ENCODE results near the gene FRAS1. TPM values are rescaled to one million over a fixed set of nuclear protein-coding genes. Genes with fewer than 3 reads are reported as not detected.
"Not testable (repeated sequence)": the region's sequence is repeated elsewhere in the genome, so short reads cannot be mapped to it uniquely, and the experiment has no call there.

FRAS1 gene
- polyA plus RNA-seq, 3 donors from 2014 or later = not detected

GRCh38 chr4:78527103-78527502 is 470.0 kb downstream of the FRAS1 start:
- no peak overlapping the region for H3K27ac Mint-ChIP-seq
- H3K36me3 Mint-ChIP-seq = no peaks in the 10 kb centered on the region
- no peak for DNase-seq

GRCh38 chr4:78527555-78527954 is 470.4 kb downstream of the FRAS1 start:
- Mint-ChIP-seq H3K4me3 (no peak overlapping the region), H3K36me3 (no peaks in the 10 kb centered on the region), H3K27ac (no peak overlapping the region), H3K4me1 (no peaks in the 10 kb centered on the region), H3K9me3 (peaks cover 0 to 2% (median 0%) of the 10 kb centered on the region in 6 donors), H3K27me3 (ENCODE audit: low read depth in 3 of 3) (peaks cover 0 to 13% (median 3%) of the 10 kb centered on the region in 3 donors)
- no peak for DNase-seq

More at GRCh38 chr4:78527103-78527502, 470.0 kb downstream of the FRAS1 start:
- peaks cover 0 to under 1% (median 0%) of the 10 kb centered on the region in 6 donors for H3K9me3 Mint-ChIP-seq
- no peaks in the 10 kb centered on the region for H3K4me1 Mint-ChIP-seq
- H3K4me3 Mint-ChIP-seq = no peak overlapping the region
- H3K27me3 Mint-ChIP-seq (ENCODE audit: low read depth in 3 of 3) = peaks cover 0 to 13% (median under 1%) of the 10 kb centered on the region in 3 donors

- Mint-ChIP-seq H3K4me3 (no peak overlapping the region), H3K36me3 (no peaks in the 10 kb centered on the region), H3K27ac (no peak overlapping the region), H3K27me3 (ENCODE audit: low read depth in 3 of 3) (peaks cover 0 to 13% (median 3%) of the 10 kb centered on the region in 3 donors), H3K4me1 (no peaks in the 10 kb centered on the region), H3K9me3 (peaks cover 0 to 2% (median 0%) of the 10 kb centered on the region in 6 donors)
- DNase-seq = no peak
Measured at GRCh38 chr4:78528327-78528726, 471.2 kb downstream of the FRAS1 start.

- H3K9me3 Mint-ChIP-seq = peaks cover 0 to 2% (median 0%) of the 10 kb centered on the region in 6 donors
- no peak overlapping the region for H3K27ac Mint-ChIP-seq
Measured at GRCh38 chr4:78529569-78530209, 472.6 kb downstream of the FRAS1 start.

GRCh38 chr4:78532046-78532445 is 474.9 kb downstream of the FRAS1 start:
- DNase-seq = no peak
- Mint-ChIP-seq H3K27ac (no peak overlapping the region), H3K4me1 (no peaks in the 10 kb centered on the region), H3K4me3 (no peak overlapping the region), H3K27me3 (ENCODE audit: low read depth in 3 of 3) (peaks cover 0 to 5% (median 3%) of the 10 kb centered on the region in 3 donors), H3K36me3 (no peaks in the 10 kb centered on the region), H3K9me3 (peaks cover 0 to 7% (median 0%) of the 10 kb centered on the region in 6 donors)

More at GRCh38 chr4:78529569-78530209, 472.6 kb downstream of the FRAS1 start:
- Mint-ChIP-seq H3K4me1 (no peaks in the 10 kb centered on the region), H3K27me3 (ENCODE audit: low read depth in 3 of 3) (peaks cover 0 to 8% (median 3%) of the 10 kb centered on the region in 3 donors), H3K4me3 (no peak overlapping the region), H3K36me3 (no peaks in the 10 kb centered on the region)
- no peak for DNase-seq

- Mint-ChIP-seq H3K36me3 (no peaks in the 10 kb centered on the region), H3K4me1 (no peaks in the 10 kb centered on the region), H3K9me3 (peaks cover 0 to 7% (median 0%) of the 10 kb centered on the region in 6 donors), H3K27ac (no peak overlapping the region), H3K4me3 (no peak overlapping the region), H3K27me3 (ENCODE audit: low read depth in 3 of 3) (peaks cover 0 to 7% (median 3%) of the 10 kb centered on the region in 3 donors)
- no peak for DNase-seq
Measured at GRCh38 chr4:78533854-78534253, 476.7 kb downstream of the FRAS1 start.

GRCh38 chr4:78534286-78534955 is 477.3 kb downstream of the FRAS1 start:
- Mint-ChIP-seq H3K27me3 (ENCODE audit: low read depth in 3 of 3) (peaks cover 0 to 7% (median 3%) of the 10 kb centered on the region in 3 donors), H3K27ac (no peak overlapping the region)
- no peak for DNase-seq

GRCh38 chr4:78542373-78542772 is 485.2 kb downstream of the FRAS1 start:
- no peaks in the 10 kb centered on the region for H3K36me3 Mint-ChIP-seq
- no peak for DNase-seq
- H3K27ac Mint-ChIP-seq = no peak overlapping the region
- no peaks in the 10 kb centered on the region for H3K4me1 Mint-ChIP-seq
- H3K9me3 Mint-ChIP-seq = no peaks in the 10 kb centered on the region
- H3K4me3 Mint-ChIP-seq = no peak overlapping the region
- peaks cover 0 to 2% (median 0%) of the 10 kb centered on the region in 3 donors for H3K27me3 Mint-ChIP-seq (ENCODE audit: low read depth in 3 of 3)

More at GRCh38 chr4:78534286-78534955, 477.3 kb downstream of the FRAS1 start:
- Mint-ChIP-seq H3K9me3 (peaks cover 0 to 7% (median 0%) of the 10 kb centered on the region in 6 donors), H3K36me3 (no peaks in the 10 kb centered on the region), H3K4me3 (no peak overlapping the region), H3K4me1 (no peaks in the 10 kb centered on the region)

- no peaks in the 10 kb centered on the region for H3K9me3 Mint-ChIP-seq
- no peaks in the 10 kb centered on the region for H3K4me1 Mint-ChIP-seq
- H3K36me3 Mint-ChIP-seq = no peaks in the 10 kb centered on the region
- peaks cover 0 to under 1% (median 0%) of the 10 kb centered on the region in 3 donors for H3K27me3 Mint-ChIP-seq (ENCODE audit: low read depth in 3 of 3)
- H3K27ac Mint-ChIP-seq = no peak overlapping the region
- no peak for DNase-seq
- no peak overlapping the region for H3K4me3 Mint-ChIP-seq
Measured at GRCh38 chr4:78543424-78544125, 486.5 kb downstream of the FRAS1 start.

GRCh38 chr4:78544678-78545077 is 487.6 kb downstream of the FRAS1 start:
- DNase-seq = no peak
- H3K27ac Mint-ChIP-seq = no peak overlapping the region
- H3K9me3 Mint-ChIP-seq = no peaks in the 10 kb centered on the region
- H3K4me3 Mint-ChIP-seq = no peak overlapping the region
- H3K36me3 Mint-ChIP-seq = no peaks in the 10 kb centered on the region
- H3K27me3 Mint-ChIP-seq (ENCODE audit: low read depth in 3 of 3) = no peaks in the 10 kb centered on the region
- H3K4me1 Mint-ChIP-seq = no peaks in the 10 kb centered on the region

GRCh38 chr4:78545275-78546246 is 488.4 kb downstream of the FRAS1 start:
- no peaks in the 10 kb centered on the region for H3K9me3 Mint-ChIP-seq
- H3K36me3 Mint-ChIP-seq = no peaks in the 10 kb centered on the region
- DNase-seq = no peak
- H3K4me1 Mint-ChIP-seq = no peaks in the 10 kb centered on the region
- peaks cover 0 to 2% (median under 1%) of the 10 kb centered on the region in 3 donors for H3K27me3 Mint-ChIP-seq (ENCODE audit: low read depth in 3 of 3)
- H3K4me3 Mint-ChIP-seq = no peak overlapping the region
- no peak overlapping the region for H3K27ac Mint-ChIP-seq

- H3K4me1 Mint-ChIP-seq; DNase-seq; H3K4me3 Mint-ChIP-seq; H3K9me3 Mint-ChIP-seq; H3K27me3 Mint-ChIP-seq (ENCODE audit: low read depth in 3 of 3); H3K27ac Mint-ChIP-seq; H3K36me3 Mint-ChIP-seq: not testable (repeated sequence)
Measured at GRCh38 chr4:78547899-78548298, 490.8 kb downstream of the FRAS1 start.

- not testable (repeated sequence) for H3K27ac Mint-ChIP-seq; H3K4me3 Mint-ChIP-seq; H3K9me3 Mint-ChIP-seq; DNase-seq; H3K4me1 Mint-ChIP-seq; H3K27me3 Mint-ChIP-seq (ENCODE audit: low read depth in 3 of 3); H3K36me3 Mint-ChIP-seq
Measured at GRCh38 chr4:78548889-78549288, 491.8 kb downstream of the FRAS1 start.

Measured in immature natural killer cell (primary cell).